ENCODE results near the gene DMD. TPM values are rescaled to one million over a fixed set of nuclear protein-coding genes. Genes with fewer than 3 reads are reported as not detected.

Gene DMD
- polyA plus RNA-seq, 2 of the 4 experiments (the other 2 are of a cell fraction), result 0.03 TPM; not detected in 1

- H3K27ac ChIP-seq, result no peak overlapping the region
- ChIA-PET CTCF (no interaction called here), POLR2A (no interaction called here)
- DNase-seq (ENCODE audit: low read depth in 1 of 2, low spot score in 1 of 2), result no peak
- TF ChIP-seq JUN (IDR thresholded peaks at IDR 0.05) (no peak), ATOH8 (CRISPR knock-in tag; IDR thresholded peaks at IDR 0.05; ENCODE audit: low read depth) (no peak), POLR2AphosphoS2 (conservative IDR thresholded peaks at IDR 0.05; ENCODE audit: low read length) (no peak), JUNB (IDR thresholded peaks at IDR 0.05) (no peak), NR3C1 (IDR thresholded peaks at IDR 0.05) (no peak), POLR2A (IDR thresholded peaks at IDR 0.05; ENCODE audit: low read length) (no peak), HOXA7 (CRISPR knock-in tag; IDR thresholded peaks at IDR 0.05) (no peak), ZFP36 (IDR thresholded peaks at IDR 0.05; ENCODE audit: borderline replicate concordance, partially characterized antibody) (no peak), ZNF302 (CRISPR knock-in tag; IDR thresholded peaks at IDR 0.05) (no peak), HOXB13 (CRISPR knock-in tag; IDR thresholded peaks at IDR 0.05; ENCODE audit: low read depth) (no peak), ESRRA (IDR thresholded peaks at IDR 0.05; ENCODE audit: borderline replicate concordance, low read length) (no peak), HDAC2 (IDR thresholded peaks at IDR 0.05) (no peak), CBX8 (IDR thresholded peaks at IDR 0.05) (no peak), MAX (IDR thresholded peaks at IDR 0.05) (no peak), PBX3 (IDR thresholded peaks at IDR 0.05) (no peak), MAZ (IDR thresholded peaks at IDR 0.05; ENCODE audit: borderline replicate concordance, low read depth, low read length) (no peak), TP53 (CRISPR knock-in tag; IDR thresholded peaks at IDR 0.05) (no peak)
- no peak for FAIRE-seq
- no peak overlapping the region for H3K4me2 ChIP-seq
- no peak for ATAC-seq
- no peaks in the 10 kb centered on the region for H3K9me3 ChIP-seq
- H3K4me3 ChIP-seq, result no peak overlapping the region
- H3K4me1 ChIP-seq, result no peaks in the 10 kb centered on the region
- 16% methylated on average over 4 of the region's 4 CpGs for WGBS (ENCODE audit: missing lambda C conversion rate)
Measured at GRCh38 chrX:32874839-32875238, 336.5 kb downstream of the DMD start.

DNA sequence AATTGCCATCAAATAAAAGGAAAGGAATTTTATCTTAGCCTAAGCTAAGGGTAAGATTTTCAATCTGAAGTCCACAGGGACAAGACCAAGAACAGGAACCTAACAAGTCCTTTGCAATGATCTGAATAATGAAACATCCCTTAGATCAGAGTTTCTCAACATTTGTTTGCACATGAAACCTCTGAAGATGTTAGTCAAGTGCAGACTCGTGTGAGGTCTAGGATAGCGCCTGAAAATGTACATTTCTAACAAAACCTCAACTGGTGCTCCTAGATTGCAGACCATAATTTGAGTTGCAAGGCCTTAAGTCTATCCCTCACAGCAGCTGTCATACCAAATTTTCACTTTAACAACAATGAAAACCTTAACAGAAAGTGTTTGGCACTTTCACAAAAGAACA lies 337.6 kb downstream of the DMD start:
- no peak for ATAC-seq
- H3K4me2 ChIP-seq, result no peak overlapping the region
- no peak for DNase-seq (ENCODE audit: low read depth in 1 of 2, low spot score in 1 of 2)
- no peak for TF ChIP-seq ZC3H11A (IDR thresholded peaks at IDR 0.05)
- no peak for TF ChIP-seq RAD21 (conservative IDR thresholded peaks at IDR 0.05 in 1 of 2, IDR thresholded peaks at IDR 0.05 in 1 of 2)
- TF ChIP-seq, protein P1, sequence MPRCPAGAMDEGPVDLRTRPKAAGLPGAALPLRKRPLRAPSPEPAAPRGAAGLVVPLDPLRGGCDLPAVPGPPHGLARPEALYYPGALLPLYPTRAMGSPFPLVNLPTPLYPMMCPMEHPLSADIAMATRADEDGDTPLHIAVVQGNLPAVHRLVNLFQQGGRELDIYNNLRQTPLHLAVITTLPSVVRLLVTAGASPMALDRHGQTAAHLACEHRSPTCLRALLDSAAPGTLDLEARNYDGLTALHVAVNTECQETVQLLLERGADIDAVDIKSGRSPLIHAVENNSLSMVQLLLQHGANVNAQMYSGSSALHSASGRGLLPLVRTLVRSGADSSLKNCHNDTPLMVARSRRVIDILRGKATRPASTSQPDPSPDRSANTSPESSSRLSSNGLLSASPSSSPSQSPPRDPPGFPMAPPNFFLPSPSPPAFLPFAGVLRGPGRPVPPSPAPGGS (IDR thresholded peaks at IDR 0.05), result no peak
- TF ChIP-seq CHD4 (IDR thresholded peaks at IDR 0.05; ENCODE audit: borderline replicate concordance), result no peak
- TF ChIP-seq CEBPB (IDR thresholded peaks at IDR 0.05), result no peak
- TF ChIP-seq MAX (IDR thresholded peaks at IDR 0.05), result no peak
- TF ChIP-seq HOXA7 (CRISPR knock-in tag; IDR thresholded peaks at IDR 0.05), result no peak
- no peaks in the 10 kb centered on the region for H3K4me1 ChIP-seq
- H3K4me3 ChIP-seq, result no peak overlapping the region
- CTCF ChIA-PET, result no interaction called here
- H3K27ac ChIP-seq, result no peak overlapping the region
- H3K9me3 ChIP-seq, result no peaks in the 10 kb centered on the region
- POLR2A ChIA-PET, result no interaction called here
- WGBS (ENCODE audit: missing lambda C conversion rate), result 0% methylated on average over 2 of the region's 2 CpGs
- FAIRE-seq, result no peak

DNA sequence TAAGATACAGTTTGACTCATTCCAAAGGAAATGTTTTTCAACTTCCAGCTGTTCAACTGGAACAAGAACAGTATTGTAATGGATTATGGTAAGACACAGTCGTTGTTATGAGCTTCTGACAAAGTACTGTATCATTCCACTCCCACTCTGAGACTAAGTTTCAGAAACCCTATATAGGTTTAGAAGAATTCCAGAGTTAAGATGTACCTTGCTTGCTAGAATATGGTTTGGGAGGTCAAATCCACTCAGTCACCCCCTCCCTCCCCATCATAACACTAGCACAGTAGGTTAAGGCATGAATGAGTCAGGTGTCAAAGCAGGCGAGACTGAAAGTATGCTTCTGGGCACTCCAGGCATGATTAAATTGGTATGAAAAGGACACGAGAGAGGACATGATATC lies 339.7 kb downstream of the DMD start:
- no peak for FAIRE-seq
- Histone ChIP-seq H3K27ac (no peak overlapping the region), H3K4me2 (no peak overlapping the region), H3K9me3 (no peaks in the 10 kb centered on the region), H3K4me3 (no peak overlapping the region), H3K4me1 (no peaks in the 10 kb centered on the region)
- ATAC-seq, result no peak
- ChIA-PET CTCF (no interaction called here), POLR2A (no interaction called here)
- WGBS (ENCODE audit: missing lambda C conversion rate), result 0% methylated on average over 3 of the region's 3 CpGs
- DNase-seq (ENCODE audit: low read depth in 1 of 2, low spot score in 1 of 2), result no peak
- TF ChIP-seq ESRRA (IDR thresholded peaks at IDR 0.05; ENCODE audit: borderline replicate concordance, low read length), result no peak
- TF ChIP-seq, protein P2, sequence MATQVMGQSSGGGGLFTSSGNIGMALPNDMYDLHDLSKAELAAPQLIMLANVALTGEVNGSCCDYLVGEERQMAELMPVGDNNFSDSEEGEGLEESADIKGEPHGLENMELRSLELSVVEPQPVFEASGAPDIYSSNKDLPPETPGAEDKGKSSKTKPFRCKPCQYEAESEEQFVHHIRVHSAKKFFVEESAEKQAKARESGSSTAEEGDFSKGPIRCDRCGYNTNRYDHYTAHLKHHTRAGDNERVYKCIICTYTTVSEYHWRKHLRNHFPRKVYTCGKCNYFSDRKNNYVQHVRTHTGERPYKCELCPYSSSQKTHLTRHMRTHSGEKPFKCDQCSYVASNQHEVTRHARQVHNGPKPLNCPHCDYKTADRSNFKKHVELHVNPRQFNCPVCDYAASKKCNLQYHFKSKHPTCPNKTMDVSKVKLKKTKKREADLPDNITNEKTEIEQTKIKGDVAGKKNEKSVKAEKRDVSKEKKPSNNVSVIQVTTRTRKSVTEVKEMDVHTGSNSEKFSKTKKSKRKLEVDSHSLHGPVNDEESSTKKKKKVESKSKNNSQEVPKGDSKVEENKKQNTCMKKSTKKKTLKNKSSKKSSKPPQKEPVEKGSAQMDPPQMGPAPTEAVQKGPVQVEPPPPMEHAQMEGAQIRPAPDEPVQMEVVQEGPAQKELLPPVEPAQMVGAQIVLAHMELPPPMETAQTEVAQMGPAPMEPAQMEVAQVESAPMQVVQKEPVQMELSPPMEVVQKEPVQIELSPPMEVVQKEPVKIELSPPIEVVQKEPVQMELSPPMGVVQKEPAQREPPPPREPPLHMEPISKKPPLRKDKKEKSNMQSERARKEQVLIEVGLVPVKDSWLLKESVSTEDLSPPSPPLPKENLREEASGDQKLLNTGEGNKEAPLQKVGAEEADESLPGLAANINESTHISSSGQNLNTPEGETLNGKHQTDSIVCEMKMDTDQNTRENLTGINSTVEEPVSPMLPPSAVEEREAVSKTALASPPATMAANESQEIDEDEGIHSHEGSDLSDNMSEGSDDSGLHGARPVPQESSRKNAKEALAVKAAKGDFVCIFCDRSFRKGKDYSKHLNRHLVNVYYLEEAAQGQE (IDR thresholded peaks at IDR 0.05), result no peak
- TF ChIP-seq NR3C1 (IDR thresholded peaks at IDR 0.05), result no peak
- no peak for TF ChIP-seq E2F6 (IDR thresholded peaks at IDR 0.05; ENCODE audit: borderline replicate concordance, low read depth)
- TF ChIP-seq KDM5A (IDR thresholded peaks at IDR 0.05), result no peak
- no peak for TF ChIP-seq KDM1A (IDR thresholded peaks at IDR 0.05; ENCODE audit: low read depth)
- no peak for TF ChIP-seq EP300 (IDR thresholded peaks at IDR 0.05)
- no peak for TF ChIP-seq RCOR1 (IDR thresholded peaks at IDR 0.05; ENCODE audit: low read depth, low read length)
- TF ChIP-seq PBX3 (IDR thresholded peaks at IDR 0.05), result no peak

All from A549 (cell line).